HepG2 (cell line): ENCODE data around the gene HPCAL1. TPM values are rescaled to one million over a fixed set of nuclear protein-coding genes. Genes with fewer than 3 reads are reported as not detected.

ENCODE experiments used
- CREBL2 ChIP-seq: sonication (generic); formaldehyde crosslinking; IDR thresholded peaks from 2 replicates; pipeline ENCODE4 v1.8.1; 2023; ENCODE audit warnings: missing genetic modification reagents, mild to moderate bottlenecking, borderline replicate concordance
- GFI1 ChIP-seq: sonication (generic); formaldehyde crosslinking; IDR thresholded peaks from 2 replicates; pipeline ENCODE4 v1.5.0; 2020; ENCODE audit warnings: missing genetic modification reagents, mild to moderate bottlenecking, borderline replicate concordance
- LCORL ChIP-seq, 2 experiments: fragments of 450-650 bp in 1 of 2; sonication (generic) in 1 of 2; formaldehyde crosslinking in 1 of 2; IDR thresholded peaks; 2 replicates each; pipeline versions ENCODE4 v1.5.0 to v1.6.1; 2017 to 2020; ENCODE audit warnings: antibody characterized with exemption in 1 of 2, missing genetic modification reagents in 1 of 2
- SAP130 ChIP-seq: IDR thresholded peaks from 2 replicates; pipeline ENCODE4 v1.6.1; 2016; ENCODE audit warnings: low read depth
- SRSF4 ChIP-seq: fragments of 200-400 bp; formaldehyde crosslinking; IDR thresholded peaks from one replicate; pipeline ENCODE4 v1.6.1; 2018; ENCODE audit warnings: mild to moderate bottlenecking, low read depth, low read length, moderate library complexity; ENCODE audit not compliant: poor library complexity, severe bottlenecking
- ZNF296 ChIP-seq: sonication (generic); formaldehyde crosslinking; conservative IDR thresholded peaks from 2 replicates; pipeline ENCODE4 v1.5.0; 2020; ENCODE audit warnings: mild to moderate bottlenecking, missing genetic modification reagents
- ZNF775 ChIP-seq: sonication (generic); formaldehyde crosslinking; IDR thresholded peaks from 2 replicates; pipeline ENCODE4 v1.4.0; 2020; ENCODE audit warnings: missing genetic modification reagents, mild to moderate bottlenecking, moderate library complexity, borderline replicate concordance
- ZSCAN29 ChIP-seq: sonication (generic); formaldehyde crosslinking; conservative IDR thresholded peaks from 2 replicates; pipeline ENCODE4 v1.4.0; 2020; ENCODE audit warnings: mild to moderate bottlenecking, missing genetic modification reagents
- polyA plus RNA-seq, 8 experiments: library from polyadenylated mRNA; depleted of rRNA in 3 of 8; stranded (reverse) in 7 of 8; unstranded in 1 of 8; fragments of >200 nt; fragmentation: Illumina TruSeq in 4 of 8; extraction: Trizol in 4 of 8; gene quantifications; 2 replicates each; pipeline versions ENCODE4 v1.2.1 to v1.2.3, GENCODE V29; 2011 to 2016; ENCODE audit warnings: low read depth in 4 of 8, missing spikeins in 1 of 8, mixed read lengths in 1 of 8; ENCODE audit not compliant: insufficient read depth in 1 of 8
- total RNA-seq, 5 experiments: library from RNA; depleted of rRNA; stranded (reverse); fragments of >200 nt; fragmentation: Illumina TruSeq; extraction: Trizol; gene quantifications; 2 replicates each; pipeline ENCODE4 v1.2.3, GENCODE V29; 2016; ENCODE audit warnings: low read depth in 1 of 5
- TF ChIP-seq, protein P1 (sequence below): sonication (generic); formaldehyde crosslinking; IDR thresholded peaks from 2 replicates; pipeline ENCODE4 v1.5.0; 2020; ENCODE audit warnings: mild to moderate bottlenecking, missing genetic modification reagents, borderline replicate concordance

HPCAL1 gene
- total and polyA plus RNA-seq, 2 of the 13 experiments (the other 11 are each of a cell fraction or from before 2014, with no cell fraction given): 29.5 to 29.9 TPM

- TF ChIP-seq, protein P1, sequence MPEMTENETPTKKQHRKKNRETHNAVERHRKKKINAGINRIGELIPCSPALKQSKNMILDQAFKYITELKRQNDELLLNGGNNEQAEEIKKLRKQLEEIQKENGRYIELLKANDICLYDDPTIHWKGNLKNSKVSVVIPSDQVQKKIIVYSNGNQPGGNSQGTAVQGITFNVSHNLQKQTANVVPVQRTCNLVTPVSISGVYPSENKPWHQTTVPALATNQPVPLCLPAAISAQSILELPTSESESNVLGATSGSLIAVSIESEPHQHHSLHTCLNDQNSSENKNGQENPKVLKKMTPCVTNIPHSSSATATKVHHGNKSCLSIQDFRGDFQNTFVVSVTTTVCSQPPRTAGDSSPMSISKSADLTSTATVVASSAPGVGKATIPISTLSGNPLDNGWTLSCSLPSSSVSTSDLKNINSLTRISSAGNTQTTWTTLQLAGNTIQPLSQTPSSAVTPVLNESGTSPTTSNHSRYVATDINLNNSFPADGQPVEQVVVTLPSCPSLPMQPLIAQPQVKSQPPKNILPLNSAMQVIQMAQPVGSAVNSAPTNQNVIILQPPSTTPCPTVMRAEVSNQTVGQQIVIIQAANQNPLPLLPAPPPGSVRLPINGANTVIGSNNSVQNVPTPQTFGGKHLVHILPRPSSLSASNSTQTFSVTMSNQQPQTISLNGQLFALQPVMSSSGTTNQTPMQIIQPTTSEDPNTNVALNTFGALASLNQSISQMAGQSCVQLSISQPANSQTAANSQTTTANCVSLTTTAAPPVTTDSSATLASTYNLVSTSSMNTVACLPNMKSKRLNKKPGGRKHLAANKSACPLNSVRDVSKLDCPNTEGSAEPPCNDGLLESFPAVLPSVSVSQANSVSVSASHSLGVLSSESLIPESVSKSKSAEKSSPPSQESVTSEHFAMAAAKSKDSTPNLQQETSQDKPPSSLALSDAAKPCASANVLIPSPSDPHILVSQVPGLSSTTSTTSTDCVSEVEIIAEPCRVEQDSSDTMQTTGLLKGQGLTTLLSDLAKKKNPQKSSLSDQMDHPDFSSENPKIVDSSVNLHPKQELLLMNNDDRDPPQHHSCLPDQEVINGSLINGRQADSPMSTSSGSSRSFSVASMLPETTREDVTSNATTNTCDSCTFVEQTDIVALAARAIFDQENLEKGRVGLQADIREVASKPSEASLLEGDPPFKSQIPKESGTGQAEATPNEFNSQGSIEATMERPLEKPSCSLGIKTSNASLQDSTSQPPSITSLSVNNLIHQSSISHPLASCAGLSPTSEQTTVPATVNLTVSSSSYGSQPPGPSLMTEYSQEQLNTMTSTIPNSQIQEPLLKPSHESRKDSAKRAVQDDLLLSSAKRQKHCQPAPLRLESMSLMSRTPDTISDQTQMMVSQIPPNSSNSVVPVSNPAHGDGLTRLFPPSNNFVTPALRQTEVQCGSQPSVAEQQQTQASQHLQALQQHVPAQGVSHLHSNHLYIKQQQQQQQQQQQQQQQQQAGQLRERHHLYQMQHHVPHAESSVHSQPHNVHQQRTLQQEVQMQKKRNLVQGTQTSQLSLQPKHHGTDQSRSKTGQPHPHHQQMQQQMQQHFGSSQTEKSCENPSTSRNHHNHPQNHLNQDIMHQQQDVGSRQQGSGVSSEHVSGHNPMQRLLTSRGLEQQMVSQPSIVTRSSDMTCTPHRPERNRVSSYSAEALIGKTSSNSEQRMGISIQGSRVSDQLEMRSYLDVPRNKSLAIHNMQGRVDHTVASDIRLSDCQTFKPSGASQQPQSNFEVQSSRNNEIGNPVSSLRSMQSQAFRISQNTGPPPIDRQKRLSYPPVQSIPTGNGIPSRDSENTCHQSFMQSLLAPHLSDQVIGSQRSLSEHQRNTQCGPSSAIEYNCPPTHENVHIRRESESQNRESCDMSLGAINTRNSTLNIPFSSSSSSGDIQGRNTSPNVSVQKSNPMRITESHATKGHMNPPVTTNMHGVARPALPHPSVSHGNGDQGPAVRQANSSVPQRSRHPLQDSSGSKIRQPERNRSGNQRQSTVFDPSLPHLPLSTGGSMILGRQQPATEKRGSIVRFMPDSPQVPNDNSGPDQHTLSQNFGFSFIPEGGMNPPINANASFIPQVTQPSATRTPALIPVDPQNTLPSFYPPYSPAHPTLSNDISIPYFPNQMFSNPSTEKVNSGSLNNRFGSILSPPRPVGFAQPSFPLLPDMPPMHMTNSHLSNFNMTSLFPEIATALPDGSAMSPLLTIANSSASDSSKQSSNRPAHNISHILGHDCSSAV: no peak
- TF ChIP-seq SRSF4 (no peak), ZNF296 (CRISPR knock-in tag) (no peak), SAP130 (CRISPR knock-in tag) (no peak), ZNF775 (no peak), ZSCAN29 (CRISPR knock-in tag) (no peak), LCORL (IDR thresholded peaks at IDR 0.05) (no peak), LCORL (CRISPR knock-in tag; IDR thresholded peaks at IDR 0.05) (no peak), GFI1 (no peak), CREBL2 (no peak)
- TF ChIP-seq, all 625 proteins: peak for 0
Observed at GRCh38 chr2:10258326-10258725, 44.4 kb upstream of the HPCAL1 start (continued).
